ENCODE measurements around the gene NXPH1.

- no peak for TF ChIP-seq POLR2A (IDR thresholded peaks at IDR 0.05; ENCODE audit: low read depth, low read length)
- TF ChIP-seq SPI1 (IDR thresholded peaks at IDR 0.05; ENCODE audit: low read depth, low read length): no peak
- no peak for TF ChIP-seq POLR2AphosphoS5 (IDR thresholded peaks at IDR 0.05; ENCODE audit: low read depth, low read length)
- no peak for TF ChIP-seq TAF1 (IDR thresholded peaks at IDR 0.05; ENCODE audit: low read depth, low read length)
Observed at GRCh38 chr7:8627325-8627724, 193.9 kb downstream of the NXPH1 start.
